ENCODE measurements around the gene RFPL3.

The RFPL3 gene

DNA sequence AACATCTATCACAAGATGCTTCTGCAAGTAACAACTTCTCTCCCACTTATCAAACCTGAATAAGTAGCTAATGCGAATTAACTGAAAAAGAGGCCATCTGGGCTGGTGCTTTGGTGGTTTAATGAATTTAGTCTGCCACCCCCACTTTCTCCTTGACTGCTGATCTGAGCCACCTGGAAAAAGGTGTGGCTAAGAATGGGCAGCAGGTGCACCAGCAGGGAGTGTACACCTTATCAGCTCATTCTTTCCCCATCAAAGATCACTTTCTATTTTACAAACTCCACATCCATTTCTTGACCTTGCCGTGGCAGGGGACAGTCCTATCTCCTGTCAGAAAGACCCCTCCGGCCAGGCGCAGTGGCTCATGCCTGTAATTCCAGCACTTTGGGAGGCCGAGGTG is 6.5 kb downstream of the RFPL3 start:
- Mint-ChIP-seq H3K9me3 (no peaks in the 10 kb centered on the region), H3K4me1 (peaks cover 13% of the 10 kb centered on the region), H3K27ac (no peak overlapping the region), H3K27me3 (ENCODE audit: low read depth, poor library complexity) (peaks cover 10% of the 10 kb centered on the region), H3K36me3 (ENCODE audit: low read depth) (no peaks in the 10 kb centered on the region), H3K4me3 (no peak overlapping the region)
- TF ChIP-seq, protein P1, sequence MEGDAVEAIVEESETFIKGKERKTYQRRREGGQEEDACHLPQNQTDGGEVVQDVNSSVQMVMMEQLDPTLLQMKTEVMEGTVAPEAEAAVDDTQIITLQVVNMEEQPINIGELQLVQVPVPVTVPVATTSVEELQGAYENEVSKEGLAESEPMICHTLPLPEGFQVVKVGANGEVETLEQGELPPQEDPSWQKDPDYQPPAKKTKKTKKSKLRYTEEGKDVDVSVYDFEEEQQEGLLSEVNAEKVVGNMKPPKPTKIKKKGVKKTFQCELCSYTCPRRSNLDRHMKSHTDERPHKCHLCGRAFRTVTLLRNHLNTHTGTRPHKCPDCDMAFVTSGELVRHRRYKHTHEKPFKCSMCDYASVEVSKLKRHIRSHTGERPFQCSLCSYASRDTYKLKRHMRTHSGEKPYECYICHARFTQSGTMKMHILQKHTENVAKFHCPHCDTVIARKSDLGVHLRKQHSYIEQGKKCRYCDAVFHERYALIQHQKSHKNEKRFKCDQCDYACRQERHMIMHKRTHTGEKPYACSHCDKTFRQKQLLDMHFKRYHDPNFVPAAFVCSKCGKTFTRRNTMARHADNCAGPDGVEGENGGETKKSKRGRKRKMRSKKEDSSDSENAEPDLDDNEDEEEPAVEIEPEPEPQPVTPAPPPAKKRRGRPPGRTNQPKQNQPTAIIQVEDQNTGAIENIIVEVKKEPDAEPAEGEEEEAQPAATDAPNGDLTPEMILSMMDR (IDR thresholded peaks at IDR 0.05): no peak
- no peak for DNase-seq

DNA sequence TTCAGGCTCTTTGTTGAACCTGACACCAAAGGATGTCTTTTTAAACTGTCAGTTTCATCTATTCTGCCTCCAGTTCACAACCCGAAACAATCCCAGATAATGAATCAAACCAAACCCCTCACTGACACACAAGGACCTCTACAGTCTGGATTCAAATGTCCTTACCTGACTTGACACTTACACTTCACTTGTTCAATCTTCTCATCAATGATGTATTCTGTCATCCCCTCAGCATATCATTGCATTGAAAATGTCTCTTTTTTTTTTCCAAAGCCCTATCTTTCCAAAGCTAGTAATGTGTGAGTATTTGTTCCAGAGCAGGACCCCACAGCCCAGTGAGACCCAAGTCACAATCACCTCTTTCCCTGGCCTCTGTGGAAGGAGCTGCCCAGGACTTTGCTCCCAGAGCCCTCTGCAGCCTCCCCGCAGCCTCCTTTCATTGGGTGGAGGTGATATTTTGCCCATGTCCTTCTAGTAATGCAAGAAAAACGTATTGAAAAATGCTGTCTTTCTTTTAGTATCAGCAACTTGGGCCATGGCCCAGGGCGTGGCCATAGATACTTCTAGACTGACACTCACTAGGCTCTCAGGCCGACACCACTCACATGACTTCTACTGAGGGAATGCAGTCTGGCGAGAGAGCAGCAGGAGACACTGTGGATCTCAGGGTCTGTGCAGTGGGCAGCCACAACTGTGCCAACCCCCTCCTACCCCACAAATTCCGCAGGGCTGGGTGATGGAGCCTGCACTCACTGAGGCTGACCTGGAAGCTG is 18.2 kb downstream of the RFPL3 start:
- no peaks in the 10 kb centered on the region for H3K36me3 Mint-ChIP-seq (ENCODE audit: low read depth)
- H3K27me3 Mint-ChIP-seq (ENCODE audit: low read depth, poor library complexity): peaks cover 3% of the 10 kb centered on the region
- H3K9me3 Mint-ChIP-seq: peaks cover 2% of the 10 kb centered on the region
- TF ChIP-seq, protein P1 (IDR thresholded peaks at IDR 0.05): no peak
- peaks cover 5% of the 10 kb centered on the region for H3K4me1 Mint-ChIP-seq
- no peak overlapping the region for H3K27ac Mint-ChIP-seq
- DNase-seq: no peak
- H3K4me3 Mint-ChIP-seq: no peak overlapping the region

DNA sequence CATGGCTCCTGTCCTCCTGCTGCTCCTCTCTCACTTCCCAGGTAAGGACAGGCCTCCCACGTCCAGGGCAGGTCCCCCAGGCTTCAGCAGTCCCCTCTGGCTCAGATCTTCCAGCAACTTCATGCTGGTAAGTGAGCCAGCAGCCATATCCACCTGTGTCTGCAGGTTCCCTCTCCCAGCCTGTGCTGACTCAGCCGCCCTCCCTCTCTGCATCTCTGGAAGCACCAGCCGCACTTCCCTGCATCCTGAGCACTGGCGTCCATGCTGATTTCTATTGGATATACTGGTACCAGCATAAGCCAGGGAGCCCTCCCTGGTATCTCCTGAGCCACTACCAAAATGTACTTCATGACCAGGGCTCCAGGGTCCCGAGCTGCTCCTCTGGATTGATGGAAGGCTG is 19.0 kb downstream of the RFPL3 start:
- H3K27me3 Mint-ChIP-seq (ENCODE audit: low read depth, poor library complexity): peaks cover 3% of the 10 kb centered on the region
- H3K27ac Mint-ChIP-seq: no peak overlapping the region
- no peak for DNase-seq
- peaks cover 5% of the 10 kb centered on the region for H3K4me1 Mint-ChIP-seq
- TF ChIP-seq, protein P1 (IDR thresholded peaks at IDR 0.05): no peak
- no peak overlapping the region for H3K4me3 Mint-ChIP-seq
- H3K9me3 Mint-ChIP-seq: no peaks in the 10 kb centered on the region
- no peaks in the 10 kb centered on the region for H3K36me3 Mint-ChIP-seq (ENCODE audit: low read depth)

DNA sequence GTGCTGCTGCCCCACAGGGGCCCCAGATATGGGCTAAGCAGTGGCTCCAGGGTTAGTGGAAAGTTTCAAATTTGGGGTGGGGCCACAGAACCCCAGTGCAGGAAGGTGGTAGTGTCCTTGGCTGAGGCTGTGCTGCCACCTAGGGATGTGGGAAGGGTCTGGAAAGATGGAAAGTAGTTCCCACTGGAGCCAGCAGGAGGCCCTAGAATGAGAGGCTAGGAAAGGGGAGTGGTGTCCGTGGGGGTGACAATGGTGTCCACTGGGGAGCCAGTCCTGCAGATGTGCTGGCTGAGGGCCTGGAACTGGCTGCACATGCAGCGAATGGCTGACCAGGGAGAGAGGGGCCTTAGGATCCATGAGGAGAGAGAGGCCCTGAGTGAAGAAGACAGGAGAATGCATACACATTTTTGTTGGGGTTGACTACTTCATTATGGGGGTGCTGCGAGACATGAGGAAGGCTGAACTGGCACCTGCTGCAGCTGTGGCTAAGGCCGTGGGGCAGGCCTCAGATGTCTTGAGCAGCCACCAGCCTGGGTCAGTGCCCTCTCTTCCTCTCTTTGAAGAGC is 21.1 kb downstream of the RFPL3 start:
- no peaks in the 10 kb centered on the region for H3K9me3 Mint-ChIP-seq
- DNase-seq: peak; percentile 62
- H3K4me1 Mint-ChIP-seq: peaks cover 5% of the 10 kb centered on the region
- TF ChIP-seq, protein P1 (IDR thresholded peaks at IDR 0.05): peak; percentile 65
- no peak overlapping the region for H3K27ac Mint-ChIP-seq
- H3K4me3 Mint-ChIP-seq: no peak overlapping the region
- H3K27me3 Mint-ChIP-seq (ENCODE audit: low read depth, poor library complexity): peaks cover 3% of the 10 kb centered on the region
- no peaks in the 10 kb centered on the region for H3K36me3 Mint-ChIP-seq (ENCODE audit: low read depth)

DNA sequence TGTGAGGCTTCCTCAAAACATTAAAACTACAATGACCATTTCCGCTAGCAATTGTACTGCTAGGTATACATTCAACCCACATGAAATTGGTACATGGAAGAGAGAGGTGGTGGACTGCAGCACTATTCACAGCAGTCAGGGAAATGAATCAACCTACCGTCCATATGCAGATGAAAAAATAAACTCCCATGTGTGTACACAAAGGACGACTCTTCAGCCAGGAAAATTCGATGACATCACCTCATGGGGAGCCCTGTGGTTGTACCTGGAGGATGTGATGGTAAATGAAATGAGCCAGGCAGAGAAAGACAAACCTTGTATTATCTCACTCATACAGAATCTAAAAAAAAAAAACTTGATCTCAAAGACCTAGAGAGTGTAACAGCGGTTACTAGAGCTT is 23.3 kb downstream of the RFPL3 start:
- DNase-seq: no peak
- Mint-ChIP-seq H3K36me3 (ENCODE audit: low read depth) (peaks cover 10% of the 10 kb centered on the region), H3K9me3 (no peaks in the 10 kb centered on the region), H3K4me1 (peaks cover 5% of the 10 kb centered on the region), H3K27me3 (ENCODE audit: low read depth, poor library complexity) (no peaks in the 10 kb centered on the region), H3K4me3 (no peak overlapping the region), H3K27ac (no peak overlapping the region)
- TF ChIP-seq, protein P1 (IDR thresholded peaks at IDR 0.05): no peak

DNA sequence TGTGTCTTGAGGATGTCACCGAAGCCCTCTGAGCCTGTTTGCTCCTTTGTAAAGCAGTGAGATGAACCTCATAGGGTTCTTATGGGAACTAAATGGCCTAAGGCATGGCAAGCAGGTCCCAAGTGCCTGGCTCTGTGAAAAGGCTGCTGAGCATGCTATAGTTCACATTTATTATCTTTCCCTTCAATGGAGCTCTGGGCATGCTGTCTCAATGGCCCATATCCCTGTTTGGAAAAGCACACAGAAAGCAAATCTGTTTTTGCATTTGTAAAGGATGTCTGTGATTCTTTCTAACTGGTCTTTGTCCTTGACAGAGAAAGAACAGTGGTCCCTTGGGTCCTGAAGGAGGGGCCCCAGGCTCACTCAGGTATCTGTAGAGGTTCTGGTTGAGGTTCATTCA is 28.0 kb downstream of the RFPL3 start:
- Mint-ChIP-seq H3K36me3 (ENCODE audit: low read depth) (peaks cover 51% of the 10 kb centered on the region), H3K4me1 (no peaks in the 10 kb centered on the region), H3K27me3 (ENCODE audit: low read depth, poor library complexity) (no peaks in the 10 kb centered on the region), H3K27ac (no peak overlapping the region), H3K9me3 (no peaks in the 10 kb centered on the region), H3K4me3 (no peak overlapping the region)
- TF ChIP-seq, protein P1 (IDR thresholded peaks at IDR 0.05): no peak
- no peak for DNase-seq
